HepG2 (cell line): ENCODE data around the gene ATG4B. TPM values are rescaled to one million over a fixed set of nuclear protein-coding genes. Genes with fewer than 3 reads are reported as not detected.
A peak's percentile ranks its signal among the peaks of the same experiment; 100 is the strongest.

ENCODE experiments used
- AHR ChIP-seq: IDR thresholded peaks from 2 replicates; pipeline ENCODE4 v1.6.1; 2018; ENCODE audit warnings: missing genetic modification reagents, missing compliant biosample characterization
- HOMEZ ChIP-seq: IDR thresholded peaks from 2 replicates; pipeline ENCODE4 v1.6.1; 2016; ENCODE audit warnings: low read depth
- KDM2A ChIP-seq: sonication (generic); formaldehyde crosslinking; IDR thresholded peaks from 2 replicates; pipeline ENCODE4 v1.4.0; 2020; ENCODE audit warnings: low read depth, missing genetic modification reagents, borderline replicate concordance
- KLF11 ChIP-seq: IDR thresholded peaks from 2 replicates; pipeline ENCODE4 v1.6.1; 2016; ENCODE audit warnings: missing compliant biosample characterization
- MEIS1 ChIP-seq: sonication (generic); formaldehyde crosslinking; IDR thresholded peaks from 2 replicates; pipeline ENCODE4 v1.9.0; 2021; ENCODE audit warnings: mild to moderate bottlenecking, missing genetic modification reagents, moderate library complexity, borderline replicate concordance
- PHF21A ChIP-seq: sonication (generic); formaldehyde crosslinking; IDR thresholded peaks from 2 replicates; pipeline ENCODE4 v1.5.0; 2020; ENCODE audit warnings: mild to moderate bottlenecking, missing genetic modification reagents
- SALL1 ChIP-seq: sonication (generic); formaldehyde crosslinking; IDR thresholded peaks from 2 replicates; pipeline ENCODE4 v1.8.0; 2022; ENCODE audit warnings: mild to moderate bottlenecking, missing genetic modification reagents
- SMARCC2 ChIP-seq: fragments of 450-650 bp; IDR thresholded peaks from 2 replicates; pipeline ENCODE4 v1.6.1; 2017; ENCODE audit warnings: antibody characterized with exemption, mild to moderate bottlenecking
- ZHX1 ChIP-seq: sonication (generic); formaldehyde crosslinking; IDR thresholded peaks from 2 replicates; pipeline ENCODE4 v1.8.1; 2022; ENCODE audit warnings: low read depth, mild to moderate bottlenecking, missing genetic modification reagents
- ZNF232 ChIP-seq: sonication (generic); formaldehyde crosslinking; IDR thresholded peaks from 2 replicates; pipeline ENCODE4 v1.4.0; 2020; ENCODE audit warnings: missing genetic modification reagents, borderline replicate concordance
- ZNF326 ChIP-seq: sonication (generic); formaldehyde crosslinking; IDR thresholded peaks from 2 replicates; pipeline ENCODE4 v1.4.0; 2020; ENCODE audit warnings: missing genetic modification reagents, borderline replicate concordance
- ZNF451 ChIP-seq: sonication (generic); formaldehyde crosslinking; IDR thresholded peaks from 2 replicates; pipeline ENCODE4 v1.5.0; 2020; ENCODE audit warnings: mild to moderate bottlenecking, missing genetic modification reagents
- polyA plus RNA-seq, 8 experiments: library from polyadenylated mRNA; depleted of rRNA in 3 of 8; stranded (reverse) in 7 of 8; unstranded in 1 of 8; fragments of >200 nt; fragmentation: Illumina TruSeq in 4 of 8; extraction: Trizol in 4 of 8; gene quantifications; 2 replicates each; pipeline versions ENCODE4 v1.2.1 to v1.2.3, GENCODE V29; 2011 to 2016; ENCODE audit warnings: low read depth in 4 of 8, missing spikeins in 1 of 8, mixed read lengths in 1 of 8; ENCODE audit not compliant: insufficient read depth in 1 of 8
- total RNA-seq, 5 experiments: library from RNA; depleted of rRNA; stranded (reverse); fragments of >200 nt; fragmentation: Illumina TruSeq; extraction: Trizol; gene quantifications; 2 replicates each; pipeline ENCODE4 v1.2.3, GENCODE V29; 2016; ENCODE audit warnings: low read depth in 1 of 5
- TF ChIP-seq, protein P1 (sequence below): sonication (generic); formaldehyde crosslinking; IDR thresholded peaks from 2 replicates; pipeline ENCODE4 v1.8.1; 2023; ENCODE audit warnings: mild to moderate bottlenecking, moderate library complexity, missing genetic modification reagents
- TF ChIP-seq, protein P2 (sequence below), 2 experiments: sonication (generic) in 1 of 2; formaldehyde crosslinking in 1 of 2; IDR thresholded peaks; 2 replicates each; pipeline versions ENCODE4 v1.6.1 to v1.9.0; 2014 to 2022; ENCODE audit warnings: antibody characterized with exemption in 1 of 2, borderline replicate concordance in 1 of 2, inconsistent platforms in 1 of 2, low read depth in 1 of 2, missing genetic modification reagents in 1 of 2

The ATG4B gene
- total and polyA plus RNA-seq, 2 of the 13 experiments (the other 11 are each of a cell fraction or from before 2014, with no cell fraction given): 95.5 to 239 TPM

- TF ChIP-seq, protein P1, sequence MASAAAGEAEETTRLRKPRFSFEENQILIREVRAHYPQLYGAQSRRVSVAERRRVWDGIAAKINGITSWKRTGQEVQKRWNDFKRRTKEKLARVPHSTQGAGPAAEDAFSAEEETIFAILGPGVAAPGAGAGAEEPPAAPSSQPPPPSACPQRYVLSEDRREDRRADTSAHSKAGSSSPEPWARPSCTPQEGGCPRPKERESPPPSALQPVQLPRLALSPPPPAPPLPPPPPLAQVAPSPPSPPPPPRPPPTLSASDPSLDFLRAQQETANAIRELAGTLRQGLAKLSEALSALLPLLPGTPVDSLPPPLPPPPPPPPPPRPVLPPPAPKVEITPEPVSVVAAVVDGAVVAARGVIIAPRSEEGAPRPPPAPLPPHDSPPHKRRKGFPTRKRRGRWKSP: 0 out of 2 replicates have a peak, but pooled peaks have one; percentile 62
- peak; percentile 95; the same call in 1 of the 2 replicates for TF ChIP-seq ZHX1 (CRISPR knock-in tag)
- peak; percentile 78; the same call in 1 of the 2 replicates for TF ChIP-seq PHF21A
- TF ChIP-seq KLF11 (CRISPR knock-in tag): no peak
- TF ChIP-seq KDM2A: peak; percentile 41
- no peak for TF ChIP-seq SMARCC2
- no peak for TF ChIP-seq HOMEZ (CRISPR knock-in tag)
- TF ChIP-seq ZNF326 (CRISPR knock-in tag): no peak
- peak; percentile 91; the same call in 1 of the 2 replicates for TF ChIP-seq ZNF232 (CRISPR knock-in tag)
- no peak; the same call in none of the 2 replicates for TF ChIP-seq AHR (CRISPR knock-in tag)
- peak; percentile 46; the same call in 1 of the 2 replicates for TF ChIP-seq ZNF451 (CRISPR knock-in tag)
- peak; percentile 67; the same call in 1 of the 2 replicates for TF ChIP-seq MEIS1 (CRISPR knock-in tag)
- TF ChIP-seq, protein P2, sequence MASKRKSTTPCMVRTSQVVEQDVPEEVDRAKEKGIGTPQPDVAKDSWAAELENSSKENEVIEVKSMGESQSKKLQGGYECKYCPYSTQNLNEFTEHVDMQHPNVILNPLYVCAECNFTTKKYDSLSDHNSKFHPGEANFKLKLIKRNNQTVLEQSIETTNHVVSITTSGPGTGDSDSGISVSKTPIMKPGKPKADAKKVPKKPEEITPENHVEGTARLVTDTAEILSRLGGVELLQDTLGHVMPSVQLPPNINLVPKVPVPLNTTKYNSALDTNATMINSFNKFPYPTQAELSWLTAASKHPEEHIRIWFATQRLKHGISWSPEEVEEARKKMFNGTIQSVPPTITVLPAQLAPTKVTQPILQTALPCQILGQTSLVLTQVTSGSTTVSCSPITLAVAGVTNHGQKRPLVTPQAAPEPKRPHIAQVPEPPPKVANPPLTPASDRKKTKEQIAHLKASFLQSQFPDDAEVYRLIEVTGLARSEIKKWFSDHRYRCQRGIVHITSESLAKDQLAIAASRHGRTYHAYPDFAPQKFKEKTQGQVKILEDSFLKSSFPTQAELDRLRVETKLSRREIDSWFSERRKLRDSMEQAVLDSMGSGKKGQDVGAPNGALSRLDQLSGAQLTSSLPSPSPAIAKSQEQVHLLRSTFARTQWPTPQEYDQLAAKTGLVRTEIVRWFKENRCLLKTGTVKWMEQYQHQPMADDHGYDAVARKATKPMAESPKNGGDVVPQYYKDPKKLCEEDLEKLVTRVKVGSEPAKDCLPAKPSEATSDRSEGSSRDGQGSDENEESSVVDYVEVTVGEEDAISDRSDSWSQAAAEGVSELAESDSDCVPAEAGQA (IDR thresholded peaks at IDR 0.05; ENCODE audit: low read depth): 0 out of 2 replicates have a peak, but pooled peaks have one; percentile 39
- TF ChIP-seq, protein P2 (CRISPR knock-in tag; IDR thresholded peaks at IDR 0.05; ENCODE audit: borderline replicate concordance): no peak
- peak; percentile 95 for TF ChIP-seq SALL1 (CRISPR knock-in tag)
Observed at GRCh38 chr2:241645056-241645914, 7.8 kb downstream of the ATG4B start (continued).
